IMR-90 (cell line): ENCODE measurements around the gene GSTA4. TPM values are rescaled to one million over a fixed set of nuclear protein-coding genes. Genes with fewer than 3 reads are reported as not detected.
A peak's percentile ranks its signal among the peaks of the same experiment; 100 is the strongest.

Experiments used
- CEBPB ChIP-seq: IDR thresholded peaks from 2 replicates; pipeline ENCODE4 v1.6.1; 2012; ENCODE audit warnings: low read depth, low read length, improper control_type of control experiment
- FOS ChIP-seq: fragments of 150-350 bp; IDR thresholded peaks from 2 replicates; pipeline ENCODE4 v1.6.1; 2016; ENCODE audit warnings: low read depth, low read length
- RAD21 ChIP-seq: IDR thresholded peaks from 2 replicates; pipeline ENCODE4 v1.6.1; 2012; ENCODE audit warnings: low read length, improper control_type of control experiment
- polyA plus RNA-seq, 3 experiments: library from polyadenylated mRNA; depleted of rRNA; stranded (reverse); fragments of >200 nt; gene quantifications; 2 replicates each; pipeline ENCODE4 v1.2.3, GENCODE V29; 2012; ENCODE audit warnings: low replicate concordance in 1 of 3
- total RNA-seq: library from RNA; depleted of rRNA; stranded (reverse); fragments of >200 nt; gene quantifications from 2 replicates; pipeline ENCODE4 v1.2.3, GENCODE V29; 2012; rRNA removed

The GSTA4 gene
- total and polyA plus RNA-seq, 2 of the 4 experiments (the other 2 are of a cell fraction) = 26.9 to 35.6 TPM

DNA sequence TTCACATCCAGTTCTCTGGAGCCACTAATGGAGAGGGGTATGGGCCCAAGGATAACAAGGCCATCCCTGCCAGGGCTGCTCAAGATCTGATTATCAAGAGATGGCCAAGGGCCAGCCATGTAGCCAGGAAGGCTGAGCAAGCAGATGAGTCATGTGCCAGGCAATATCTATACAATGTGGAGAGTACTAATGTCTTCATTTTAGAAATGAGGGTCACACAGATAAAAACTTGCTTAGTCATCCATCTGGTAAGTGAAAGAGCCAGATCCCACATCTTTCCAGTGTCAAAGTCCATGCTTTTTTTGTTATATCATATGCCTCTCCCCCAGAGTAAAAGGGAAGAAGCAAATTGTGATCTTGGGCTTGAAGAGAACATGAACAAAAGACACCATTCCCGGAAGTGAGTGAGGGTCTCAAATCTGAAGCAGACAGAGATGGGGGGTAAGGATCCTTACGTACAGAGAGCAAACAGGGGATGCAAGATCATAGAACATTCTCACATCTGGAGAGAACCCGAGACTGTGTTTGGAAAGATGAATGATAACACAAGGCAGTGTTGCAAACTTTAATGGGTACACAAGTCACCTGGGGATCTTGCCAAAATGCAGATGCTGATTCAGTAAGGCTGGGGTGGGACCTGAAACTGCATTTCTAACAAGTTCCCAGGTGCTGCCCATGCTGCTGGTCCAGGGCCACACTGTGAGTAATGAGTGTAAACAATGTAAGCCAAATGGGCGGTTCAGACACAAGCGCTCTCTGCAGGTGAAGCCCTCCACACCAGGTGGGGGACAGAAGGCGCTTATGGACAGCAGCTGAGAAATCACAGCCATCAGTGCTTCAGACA, 65.5 kb downstream of the GSTA4 start (continued):
- peak; percentile 51; the same call in 1 of the 2 replicates for TF ChIP-seq CEBPB
- peak; percentile 89 for TF ChIP-seq FOS
- TF ChIP-seq RAD21 = no peak

Other genes starting within 250 kb of the GSTA4 start
- gene GSTA2, start 231.8 kb downstream of the GSTA4 start, total RNA-seq = not detected in 2 replicates
- not detected in 2 replicates for gene GSTA2, start 231.8 kb downstream of the GSTA4 start, polyA plus RNA-seq (2012; rRNA removed)
- 0.18 and 0.28 TPM in 2 replicates for gene GSTA1, start 191.5 kb downstream of the GSTA4 start, total RNA-seq
- gene GSTA1, start 191.5 kb downstream of the GSTA4 start, polyA plus RNA-seq (2012; rRNA removed) = 0.31 and 0.32 TPM in 2 replicates
- gene GSTA5, start 154.5 kb downstream of the GSTA4 start, total RNA-seq = not detected in 2 replicates
- not detected in 2 replicates for gene GSTA5, start 154.5 kb downstream of the GSTA4 start, polyA plus RNA-seq (2012; rRNA removed)
- not detected in 2 replicates for gene GSTA3, start 85.6 kb downstream of the GSTA4 start, total RNA-seq
- gene GSTA3, start 85.6 kb downstream of the GSTA4 start, polyA plus RNA-seq (2012; rRNA removed) = not detected in 2 replicates
- 11.1 and 12.8 TPM in 2 replicates for gene CILK1, start 66.5 kb upstream of the GSTA4 start, total RNA-seq
- 8.5 and 9.4 TPM in 2 replicates for gene CILK1, start 66.5 kb upstream of the GSTA4 start, polyA plus RNA-seq (2012; rRNA removed)
- gene FBXO9, start 70.1 kb upstream of the GSTA4 start, total RNA-seq = 36.1 and 49.6 TPM in 2 replicates
- 65.9 and 82.8 TPM in 2 replicates for gene FBXO9, start 70.1 kb upstream of the GSTA4 start, polyA plus RNA-seq (2012; rRNA removed)
- gene GCM1, start 153.6 kb upstream of the GSTA4 start, total RNA-seq = not detected in 2 replicates
- gene GCM1, start 153.6 kb upstream of the GSTA4 start, polyA plus RNA-seq (2012; rRNA removed) = not detected in 2 replicates